ENCODE measurements around the gene ERMARD.

ERMARD gene

GRCh38 chr6:169809386-169809785 is 58.0 kb downstream of the ERMARD start:
- Histone ChIP-seq H3K4me2 (ENCODE audit: low read depth, low read length) (no peak overlapping the region), H3K9me3 (replicated peaks; ENCODE audit: insufficient read depth, low read length) (no peaks in the 10 kb centered on the region), H3K9ac (ENCODE audit: low read length) (no peak overlapping the region), H2AFZ (ENCODE audit: low read length) (no peak overlapping the region), H3K9me2 (replicated peaks; ENCODE audit: insufficient read depth, low read length) (no peaks in the 10 kb centered on the region), H3K79me2 (ENCODE audit: low read length) (no peaks in the 10 kb centered on the region), H3K27ac (ENCODE audit: low read length) (no peak overlapping the region), H4K20me1 (ENCODE audit: insufficient read depth, low read length) (no peaks in the 10 kb centered on the region), H3K36me3 (replicated peaks; ENCODE audit: insufficient read depth, low read length) (no peaks in the 10 kb centered on the region), H3K4me3 (ENCODE audit: low read length) (no peak overlapping the region), H3F3A (ENCODE audit: insufficient read depth, low read length) (no peaks in the 10 kb centered on the region), H3K27me3 (replicated peaks; ENCODE audit: insufficient read depth, low read length) (no peaks in the 10 kb centered on the region), H3K4me1 (ENCODE audit: low read length) (no peaks in the 10 kb centered on the region)
- no peak for DNase-seq
- TF ChIP-seq EZH2phosphoT487 (IDR thresholded peaks at IDR 0.05; ENCODE audit: low read length) (no peak), CTCF (IDR thresholded peaks at IDR 0.05; ENCODE audit: low read length) (no peak), EZH2 (optimal IDR thresholded peaks at IDR 0.05; ENCODE audit: low read depth, low read length) (no peak)

- Histone ChIP-seq H4K20me1 (ENCODE audit: insufficient read depth, low read length) (no peaks in the 10 kb centered on the region), H3K4me3 (ENCODE audit: low read length) (no peak overlapping the region), H3K27me3 (replicated peaks; ENCODE audit: insufficient read depth, low read length) (no peaks in the 10 kb centered on the region), H3K4me1 (ENCODE audit: low read length) (no peaks in the 10 kb centered on the region), H3K27ac (ENCODE audit: low read length) (no peak overlapping the region), H3F3A (ENCODE audit: insufficient read depth, low read length) (no peaks in the 10 kb centered on the region), H3K36me3 (replicated peaks; ENCODE audit: insufficient read depth, low read length) (no peaks in the 10 kb centered on the region), H3K4me2 (ENCODE audit: low read depth, low read length) (no peak overlapping the region; the same call in 1 of the 2 replicates), H3K9me3 (replicated peaks; ENCODE audit: insufficient read depth, low read length) (no peaks in the 10 kb centered on the region), H3K9me2 (replicated peaks; ENCODE audit: insufficient read depth, low read length) (no peaks in the 10 kb centered on the region), H3K9ac (ENCODE audit: low read length) (no peak overlapping the region), H2AFZ (ENCODE audit: low read length) (0 out of 2 replicates have a peak overlapping the region, but pooled peaks have one; percentile 15), H3K79me2 (ENCODE audit: low read length) (no peaks in the 10 kb centered on the region)
- DNase-seq = no peak
- TF ChIP-seq EZH2phosphoT487 (IDR thresholded peaks at IDR 0.05; ENCODE audit: low read length) (no peak), EZH2 (optimal IDR thresholded peaks at IDR 0.05; ENCODE audit: low read depth, low read length) (no peak), CTCF (IDR thresholded peaks at IDR 0.05; ENCODE audit: low read length) (no peak)
Observed at GRCh38 chr6:169810066-169810989, 58.9 kb downstream of the ERMARD start.

GRCh38 chr6:169811072-169811471 is 59.6 kb downstream of the ERMARD start:
- Histone ChIP-seq H3K27me3 (replicated peaks; ENCODE audit: insufficient read depth, low read length) (no peaks in the 10 kb centered on the region), H2AFZ (ENCODE audit: low read length) (no peak overlapping the region), H3K4me1 (ENCODE audit: low read length) (no peaks in the 10 kb centered on the region), H3K4me3 (ENCODE audit: low read length) (no peak overlapping the region), H3K36me3 (replicated peaks; ENCODE audit: insufficient read depth, low read length) (no peaks in the 10 kb centered on the region), H3F3A (ENCODE audit: insufficient read depth, low read length) (no peaks in the 10 kb centered on the region), H4K20me1 (ENCODE audit: insufficient read depth, low read length) (no peaks in the 10 kb centered on the region), H3K9me2 (replicated peaks; ENCODE audit: insufficient read depth, low read length) (no peaks in the 10 kb centered on the region), H3K4me2 (ENCODE audit: low read depth, low read length) (no peak overlapping the region), H3K9me3 (replicated peaks; ENCODE audit: insufficient read depth, low read length) (no peaks in the 10 kb centered on the region), H3K27ac (ENCODE audit: low read length) (no peak overlapping the region), H3K79me2 (ENCODE audit: low read length) (no peaks in the 10 kb centered on the region), H3K9ac (ENCODE audit: low read length) (no peak overlapping the region)
- no peak for TF ChIP-seq CTCF (IDR thresholded peaks at IDR 0.05; ENCODE audit: low read length)
- no peak for TF ChIP-seq EZH2phosphoT487 (IDR thresholded peaks at IDR 0.05; ENCODE audit: low read length)
- no peak for TF ChIP-seq EZH2 (optimal IDR thresholded peaks at IDR 0.05; ENCODE audit: low read depth, low read length)
- no peak for DNase-seq

All from MM.1S (cell line).